Activated T-cell treated with anti-CD3 and anti-CD28 coated beads, Interleukin-2, amount 50 U/mL, for 4 hours (primary cell): ENCODE data around the gene PRSS53. TPM values are rescaled to one million over a fixed set of nuclear protein-coding genes. Genes with fewer than 3 reads are reported as not detected.
A peak's percentile ranks its signal among the peaks of the same experiment; 100 is the strongest.

Source experiments
- ATAC-seq, 2 donors: fragments of 200-7000 bp; cut with Tn5 transposase; one replicate each; pipeline ENCODE4 v1.10.0; 2021
- DNase-seq: peaks from one replicate; pipeline ENCODE4 v3.0.0-alpha.2; 2020
- H3K27me3 Mint-ChIP-seq: one replicate; pipeline ENCODE4 v1.8.0; 2021; ENCODE audit warnings: low read depth, mixed read lengths
- H3K36me3 Mint-ChIP-seq: one replicate; pipeline ENCODE4 v1.8.0; 2022; ENCODE audit warnings: mixed read lengths; ENCODE audit not compliant: insufficient read depth
- H3K4me1 Mint-ChIP-seq: one replicate; pipeline ENCODE4 v1.8.0; 2021; ENCODE audit warnings: low read depth, mixed read lengths
- H3K4me3 Mint-ChIP-seq: one replicate; pipeline ENCODE4 v1.8.0; 2021; ENCODE audit warnings: mild to moderate bottlenecking, moderate library complexity, mixed read lengths
- H3K9me3 Mint-ChIP-seq: one replicate; pipeline ENCODE4 v1.8.0; 2021; ENCODE audit warnings: mixed read lengths
- total RNA-seq, 3 donors: library from RNA; stranded (reverse); gene quantifications; one replicate each; pipeline ENCODE4 v1.2.1, GENCODE V29; 2021

PRSS53 gene
- total RNA-seq, 3 donors from 2014 or later, result 4.6 to 5.6 (median 4.9) TPM

- DNase-seq, result no peak
- ATAC-seq, result no peak
- H3K36me3 Mint-ChIP-seq, result peaks cover 17% of the 10 kb centered on the region
- H3K27me3 Mint-ChIP-seq, result no peaks in the 10 kb centered on the region
- no peak overlapping the region for H3K4me3 Mint-ChIP-seq
- no peaks in the 10 kb centered on the region for H3K9me3 Mint-ChIP-seq
- no peaks in the 10 kb centered on the region for H3K4me1 Mint-ChIP-seq
Measured at GRCh38 chr16:31042866-31043265, 45.9 kb downstream of the PRSS53 start.

- peaks cover 15% of the 10 kb centered on the region for H3K4me1 Mint-ChIP-seq
- H3K27me3 Mint-ChIP-seq, result no peaks in the 10 kb centered on the region
- no peak overlapping the region for H3K4me3 Mint-ChIP-seq
- no peak for DNase-seq
- peaks cover 28% of the 10 kb centered on the region for H3K36me3 Mint-ChIP-seq
- no peaks in the 10 kb centered on the region for H3K9me3 Mint-ChIP-seq
- ATAC-seq, result no peak
Measured at GRCh38 chr16:31038993-31039392, 49.8 kb downstream of the PRSS53 start.

DNA sequence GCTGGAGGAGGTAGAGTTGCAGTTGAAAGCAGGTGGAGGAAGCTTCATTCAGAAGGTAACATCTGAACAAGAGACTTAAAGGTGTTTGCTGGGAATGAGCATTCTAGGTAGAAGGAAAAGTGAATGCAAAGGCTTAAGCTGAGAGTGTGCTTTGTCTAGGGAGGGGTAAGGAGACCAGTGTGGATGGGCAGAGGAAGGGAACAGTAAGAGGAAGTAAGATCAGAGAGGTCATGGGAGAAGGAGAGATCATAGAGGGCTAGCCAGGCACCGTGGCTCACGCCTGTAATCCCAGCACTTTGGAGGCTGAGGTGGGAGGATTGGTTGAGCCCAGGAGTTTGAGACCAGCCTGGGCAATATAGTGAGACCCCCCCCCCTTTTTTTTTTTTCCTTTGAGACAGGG, 52.1 kb downstream of the PRSS53 start:
- Mint-ChIP-seq H3K4me3 (no peak overlapping the region), H3K27me3 (no peaks in the 10 kb centered on the region), H3K36me3 (peaks cover 22% of the 10 kb centered on the region), H3K9me3 (no peaks in the 10 kb centered on the region), H3K4me1 (peaks cover 22% of the 10 kb centered on the region)
- ATAC-seq (no peak), DNase-seq (no peak)

- ATAC-seq (peak; percentile 53 to 62), DNase-seq (peak; percentile 82)
- peaks cover 17% of the 10 kb centered on the region for H3K36me3 Mint-ChIP-seq
- no peaks in the 10 kb centered on the region for H3K9me3 Mint-ChIP-seq
- H3K4me3 Mint-ChIP-seq, result peak overlapping the region; percentile 95
- H3K27me3 Mint-ChIP-seq, result no peaks in the 10 kb centered on the region
- H3K4me1 Mint-ChIP-seq, result peaks cover 23% of the 10 kb centered on the region
Measured at GRCh38 chr16:31033709-31034492, 54.8 kb downstream of the PRSS53 start.

Other genes with a start within 250 kb of the PRSS53 start
- gene BCL7C, start 194.9 kb downstream of the PRSS53 start, total RNA-seq, result 10 to 100 TPM; 22.1 to 24.8 (median 23.7) TPM
- gene CTF1, start 192.3 kb downstream of the PRSS53 start, total RNA-seq, result under 1 TPM; 0.18 to 0.33 (median 0.28) TPM
- 10 to 100 TPM; 25.8 to 31.3 (median 30.8) TPM for gene FBXL19, start 165.4 kb downstream of the PRSS53 start, total RNA-seq
- gene ORAI3, start 139.9 kb downstream of the PRSS53 start, total RNA-seq, result 1 to 10 TPM; 1.5 to 3.3 (median 2.8) TPM
- 10 to 100 TPM; 39.3 to 49.0 (median 40.5) TPM for gene SETD1A, start 131.2 kb downstream of the PRSS53 start, total RNA-seq
- gene HSD3B7, start 103.7 kb downstream of the PRSS53 start, total RNA-seq, result 1 to 10 TPM; 1.2 to 2.0 (median 1.3) TPM
- under 1 TPM; 0.25 to 0.69 (median 0.43) TPM for gene STX1B, start 78.3 kb downstream of the PRSS53 start, total RNA-seq
- gene STX4, start 55.4 kb downstream of the PRSS53 start, total RNA-seq, result 10 to 100 TPM; 53.1 to 81.7 (median 63.8) TPM
- gene ZNF668, start 14.7 kb downstream of the PRSS53 start, total RNA-seq, result 10 to 100 TPM; 18.1 to 19.4 (median 19.2) TPM
- gene ZNF646, start 14.5 kb downstream of the PRSS53 start, total RNA-seq, result 10 to 100 TPM; 22.3 to 26.1 (median 22.7) TPM
- 10 to 100 TPM; 62.8 to 63.8 (median 63.5) TPM for gene VKORC1, start 5.9 kb upstream of the PRSS53 start, total RNA-seq
- gene BCKDK, start 19.4 kb upstream of the PRSS53 start, total RNA-seq, result 10 to 100 TPM; 41.9 to 46.5 (median 43.2) TPM
- gene KAT8, start 28.7 kb upstream of the PRSS53 start, total RNA-seq, result 10 to 100 TPM; 59.8 to 63.9 (median 61.9) TPM
- under 1 TPM; 0.11 to 0.58 (median 0.38) TPM for gene PRSS8, start 46.8 kb upstream of the PRSS53 start, total RNA-seq
- gene PRSS36, start 61.1 kb upstream of the PRSS53 start, total RNA-seq, result under 1 TPM in 2 of 3 donors, not detected in 1; 0.40 to 0.78 TPM
- gene FUS, start 91.2 kb upstream of the PRSS53 start, total RNA-seq, result 100 to 1,000 TPM; 783 to 850 (median 809) TPM
- gene PYCARD, start 113.8 kb upstream of the PRSS53 start, total RNA-seq, result 1 to 10 TPM; 1.3 to 2.7 (median 2.5) TPM
- not detected for gene TRIM72, start 125.2 kb upstream of the PRSS53 start, total RNA-seq
- not detected for gene PYDC1, start 128.2 kb upstream of the PRSS53 start, total RNA-seq
- 1 to 10 TPM in 1 of 3 donors, under 1 TPM in 2; 0.90 to 1.8 (median 0.99) TPM for gene ITGAM, start 171.0 kb upstream of the PRSS53 start, total RNA-seq